ENCODE measurements around the gene RSAD1. TPM values are rescaled to one million over a fixed set of nuclear protein-coding genes. Genes with fewer than 3 reads are reported as not detected.

The RSAD1 gene
- total RNA-seq, 4 donors from 2014 or later = 18.7 to 25.9 (median 23.4) TPM

- no peak for DNase-seq (ENCODE audit: low spot score)
- no peak for TF ChIP-seq CTCF (IDR thresholded peaks at IDR 0.05)
- ATAC-seq (ENCODE audit: low FRiP score) = no peak
These were observed 16.7 kb downstream of the RSAD1 start for GRCh38 chr17:50495217-50495823.

GRCh38 chr17:50495918-50496317 is 17.3 kb downstream of the RSAD1 start:
- TF ChIP-seq CTCF (IDR thresholded peaks at IDR 0.05) = no peak
- ATAC-seq (ENCODE audit: low FRiP score) (no peak), DNase-seq (ENCODE audit: low spot score) (no peak)

GRCh38 chr17:50498021-50498874 is 19.6 kb downstream of the RSAD1 start:
- ATAC-seq (ENCODE audit: low FRiP score) = no peak
- DNase-seq (ENCODE audit: low spot score) = no peak
- no peak for TF ChIP-seq CTCF (IDR thresholded peaks at IDR 0.05)

- TF ChIP-seq CTCF (IDR thresholded peaks at IDR 0.05) = no peak
- DNase-seq (ENCODE audit: low spot score) (no peak), ATAC-seq (ENCODE audit: low FRiP score) (no peak)
These were observed 20.6 kb downstream of the RSAD1 start for GRCh38 chr17:50499270-50499669.

GRCh38 chr17:50499721-50500120 is 21.1 kb downstream of the RSAD1 start:
- no peak for TF ChIP-seq CTCF (IDR thresholded peaks at IDR 0.05)
- ATAC-seq (ENCODE audit: low FRiP score) (no peak), DNase-seq (ENCODE audit: low spot score) (no peak)

- DNase-seq (ENCODE audit: low spot score) (no peak), ATAC-seq (ENCODE audit: low FRiP score) (no peak)
- TF ChIP-seq CTCF (IDR thresholded peaks at IDR 0.05) = no peak
These were observed 22.4 kb downstream of the RSAD1 start for GRCh38 chr17:50501054-50501453.
